ENCODE measurements around the gene ABCA12. TPM values are rescaled to one million over a fixed set of nuclear protein-coding genes. Genes with fewer than 3 reads are reported as not detected.

Gene ABCA12
- total and polyA plus RNA-seq, 9 of the 15 experiments (the other 6 are each of a cell fraction or from before 2014, with no cell fraction given) = 0.02 to 0.03 TPM; not detected in 7

DNA sequence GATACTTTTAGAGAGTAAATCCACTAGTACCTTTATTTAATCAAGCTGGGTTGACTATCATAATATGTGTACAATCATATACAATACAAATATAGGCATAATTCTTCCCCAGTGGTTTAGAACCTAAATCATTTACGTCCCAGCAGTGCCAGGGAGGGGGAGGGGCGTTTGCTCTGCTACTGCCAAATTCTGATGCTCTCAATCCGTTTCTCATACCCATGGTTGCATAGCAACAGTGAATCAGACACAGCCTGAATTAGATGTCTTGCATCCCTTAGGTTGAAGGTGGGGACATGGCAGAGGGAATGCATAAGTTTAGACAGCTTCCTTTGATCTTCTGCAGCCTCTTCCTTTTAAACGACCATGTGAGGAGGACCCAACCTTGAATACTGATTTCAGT is 135.4 kb downstream of the ABCA12 start:
- no peak for ATAC-seq
- 0% methylated on average over 2 of the region's 4 CpGs for WGBS (ENCODE audit: insufficient coverage, low coverage, missing lambda C conversion rate)
- Histone ChIP-seq H3K9ac (ENCODE audit: insufficient read depth in 1 of 2, low read depth in 2 of 2, low read length in 2 of 2) (no peak overlapping the region), H3K4me1 (replicated peaks in 1 of 2; ENCODE audit: control insufficient read depth in 2 of 2, insufficient read depth in 2 of 2, low read length in 2 of 2) (no peaks in the 10 kb centered on the region), H3K4me2 (ENCODE audit: insufficient read depth, low read length) (no peak overlapping the region), H3K36me3 (ENCODE audit: control insufficient read depth, insufficient read depth, low read length) (no peaks in the 10 kb centered on the region), H3K9me3 (replicated peaks; ENCODE audit: control insufficient read depth, insufficient read depth, low read depth, low read length) (no peaks in the 10 kb centered on the region), H2AFZ (ENCODE audit: low read depth, low read length) (no peak overlapping the region), H3K79me2 (ENCODE audit: control insufficient read depth, insufficient read depth, low read length) (no peaks in the 10 kb centered on the region), H3K4me3 (no peak overlapping the region), H4K20me1 (replicated peaks; ENCODE audit: control insufficient read depth, insufficient read depth, low read length) (no peaks in the 10 kb centered on the region), H3K9me1 (ENCODE audit: control insufficient read depth, insufficient read depth, low read length) (no peaks in the 10 kb centered on the region), H3K27me3 (ENCODE audit: control insufficient read depth in 2 of 2, insufficient read depth in 2 of 2, low read length in 2 of 2) (no peaks in the 10 kb centered on the region), H3K27ac (ENCODE audit: extremely low read depth, low read depth, low read length) (no peak overlapping the region)
- DNase-seq (ENCODE audit: extremely low read depth in 1 of 4, low spot score in 3 of 4) = no peak
- FAIRE-seq = no peak
- intact Hi-C loops (cut with micrococcal nuclease) (loop anchor here (5.0 to 10.0 kb wide), 4 partner anchors 262 to 1751 kb away; no protein-coding TSS in a partner anchor), in situ Hi-C loops (cut with MboI) (no loop called here)
- ChIA-PET CTCF (ENCODE audit: low intra/inter-chr PET ratio) (no interaction called here), POLR2A (no interaction called here)
- BruUV-seq (replicated peaks) = no TSS peak
- TF ChIP-seq NFATC3 (IDR thresholded peaks at IDR 0.05) (no peak), MYBL2 (IDR thresholded peaks at IDR 0.05; ENCODE audit: low read depth) (no peak), MYBL2 (CRISPR knock-in tag; IDR thresholded peaks at IDR 0.05; ENCODE audit: borderline replicate concordance) (no peak), EWSR1 (IDR thresholded peaks at IDR 0.05; ENCODE audit: borderline replicate concordance, low read depth, partially characterized antibody) (no peak), CBX3 (IDR thresholded peaks at IDR 0.05; ENCODE audit: borderline replicate concordance in 1 of 2, low read length in 2 of 2) (no peak), ZNF76 (CRISPR knock-in tag; IDR thresholded peaks at IDR 0.05; ENCODE audit: borderline replicate concordance) (no peak), RBM14 (IDR thresholded peaks at IDR 0.05; ENCODE audit: borderline replicate concordance, insufficient read depth, low read depth, low read length) (no peak), TAF1 (IDR thresholded peaks at IDR 0.05; ENCODE audit: control insufficient read depth, extremely low read depth, insufficient read depth, low read length, severe bottlenecking) (no peak), ZNF551 (CRISPR knock-in tag; IDR thresholded peaks at IDR 0.05) (no peak), ZNF785 (CRISPR knock-in tag; IDR thresholded peaks at IDR 0.05) (no peak), NUFIP1 (IDR thresholded peaks at IDR 0.05; ENCODE audit: partially characterized antibody) (no peak), NR3C1 (CRISPR knock-in tag; IDR thresholded peaks at IDR 0.05) (no peak), SAFB (IDR thresholded peaks at IDR 0.05; ENCODE audit: borderline replicate concordance, low read depth, low read length) (no peak)
- TF ChIP-seq, protein P1, sequence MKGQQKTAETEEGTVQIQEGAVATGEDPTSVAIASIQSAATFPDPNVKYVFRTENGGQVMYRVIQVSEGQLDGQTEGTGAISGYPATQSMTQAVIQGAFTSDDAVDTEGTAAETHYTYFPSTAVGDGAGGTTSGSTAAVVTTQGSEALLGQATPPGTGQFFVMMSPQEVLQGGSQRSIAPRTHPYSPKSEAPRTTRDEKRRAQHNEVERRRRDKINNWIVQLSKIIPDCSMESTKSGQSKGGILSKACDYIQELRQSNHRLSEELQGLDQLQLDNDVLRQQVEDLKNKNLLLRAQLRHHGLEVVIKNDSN (CRISPR knock-in tag; IDR thresholded peaks at IDR 0.05) = no peak
- TF ChIP-seq, protein P2, sequence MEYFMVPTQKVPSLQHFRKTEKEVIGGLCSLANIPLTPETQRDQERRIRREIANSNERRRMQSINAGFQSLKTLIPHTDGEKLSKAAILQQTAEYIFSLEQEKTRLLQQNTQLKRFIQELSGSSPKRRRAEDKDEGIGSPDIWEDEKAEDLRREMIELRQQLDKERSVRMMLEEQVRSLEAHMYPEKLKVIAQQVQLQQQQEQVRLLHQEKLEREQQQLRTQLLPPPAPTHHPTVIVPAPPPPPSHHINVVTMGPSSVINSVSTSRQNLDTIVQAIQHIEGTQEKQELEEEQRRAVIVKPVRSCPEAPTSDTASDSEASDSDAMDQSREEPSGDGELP (CRISPR knock-in tag; IDR thresholded peaks at IDR 0.05; ENCODE audit: borderline replicate concordance) = no peak
